ENCODE measurements around the gene C12orf50. TPM values are rescaled to one million over a fixed set of nuclear protein-coding genes. Genes with fewer than 3 reads are reported as not detected.

Gene C12orf50
- total and polyA plus RNA-seq, 10 of the 15 experiments (the other 5 are each of a cell fraction or from before 2014, with no cell fraction given), result 0.03 to 0.06 TPM; not detected in 8

DNA sequence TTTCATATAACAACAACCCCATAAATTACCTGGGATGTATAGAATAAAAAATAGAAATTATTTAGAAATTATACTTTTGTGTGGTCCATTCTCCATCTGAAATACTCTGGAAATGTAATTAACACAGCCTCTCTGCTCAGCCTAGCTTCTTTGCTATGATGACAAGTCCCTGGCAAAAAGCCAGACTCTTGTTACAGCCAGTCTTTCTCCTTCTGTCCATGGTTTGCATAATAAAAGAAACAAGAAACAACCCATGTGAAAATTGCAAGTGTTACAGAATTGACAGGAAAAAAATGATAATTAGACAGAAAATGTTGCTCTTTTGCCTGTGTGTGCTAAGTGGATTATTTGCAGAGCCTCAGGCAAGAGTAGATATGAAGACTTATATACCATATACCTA, 61.3 kb downstream of the C12orf50 start:
- H3K9ac ChIP-seq (ENCODE audit: control insufficient read depth, insufficient read depth, low read length), result no peak overlapping the region
- no TSS peak for BruUV-seq (replicated peaks)
- H3K4me1 ChIP-seq (ENCODE audit: control insufficient read depth, insufficient read depth, low read length), result no peaks in the 10 kb centered on the region
- in situ Hi-C loops (cut with MboI) (no loop called here), intact Hi-C loops (cut with micrococcal nuclease; ENCODE audit: unreplicated experiment) (no loop called here)
- FAIRE-seq (no peak), ATAC-seq (no peak), DNase-seq (ENCODE audit: low read depth, low spot score) (no peak)
- ChIA-PET RAD21 (ENCODE audit: unreplicated experiment) (no interaction called here), CTCF (no interaction called here), SMC1A (ENCODE audit: uncharacterized antibody, unreplicated experiment) (no interaction called here), POLR2A (no interaction called here)
- H3K79me2 ChIP-seq (ENCODE audit: control insufficient read depth, insufficient read depth, low read length), result no peaks in the 10 kb centered on the region
- H4K20me1 ChIP-seq (ENCODE audit: control insufficient read depth, insufficient read depth), result no peaks in the 10 kb centered on the region
- no peaks in the 10 kb centered on the region for H3K36me3 ChIP-seq (ENCODE audit: control insufficient read depth in 2 of 2, insufficient read depth in 2 of 2, low read length in 1 of 2)
- no peaks in the 10 kb centered on the region for H3K9me3 ChIP-seq (replicated peaks; ENCODE audit: control insufficient read depth, insufficient read depth, low read length)
- no peaks in the 10 kb centered on the region for H3K27me3 ChIP-seq (replicated peaks in 1 of 2; ENCODE audit: control insufficient read depth in 2 of 2, insufficient read depth in 2 of 2, low read length in 1 of 2)
- H3K4me3 ChIP-seq, result no peak overlapping the region
- H2AFZ ChIP-seq (ENCODE audit: control insufficient read depth, low read depth, low read length), result no peak overlapping the region
- TF ChIP-seq BHLHE40 (IDR thresholded peaks at IDR 0.05; ENCODE audit: borderline replicate concordance in 1 of 2, low read depth in 2 of 2, low read length in 1 of 2) (no peak), CREM (IDR thresholded peaks at IDR 0.05; ENCODE audit: low read depth) (no peak), MYB (IDR thresholded peaks at IDR 0.05; ENCODE audit: borderline replicate concordance, low read depth, low read length) (no peak), NR2F1 (conservative IDR thresholded peaks at IDR 0.05) (no peak), FOXM1 (IDR thresholded peaks at IDR 0.05; ENCODE audit: low read depth, low read length) (no peak), USF2 (IDR thresholded peaks at IDR 0.05; ENCODE audit: borderline replicate concordance, low read depth, low read length) (no peak), LARP7 (IDR thresholded peaks at IDR 0.05) (no peak), DPF2 (IDR thresholded peaks at IDR 0.05) (no peak), IRF5 (IDR thresholded peaks at IDR 0.05; ENCODE audit: borderline replicate concordance) (no peak), PRDM15 (CRISPR knock-in tag; IDR thresholded peaks at IDR 0.05) (no peak), SIN3A (IDR thresholded peaks at IDR 0.05; ENCODE audit: low read depth, low read length) (no peak)
- TF ChIP-seq, protein P1, sequence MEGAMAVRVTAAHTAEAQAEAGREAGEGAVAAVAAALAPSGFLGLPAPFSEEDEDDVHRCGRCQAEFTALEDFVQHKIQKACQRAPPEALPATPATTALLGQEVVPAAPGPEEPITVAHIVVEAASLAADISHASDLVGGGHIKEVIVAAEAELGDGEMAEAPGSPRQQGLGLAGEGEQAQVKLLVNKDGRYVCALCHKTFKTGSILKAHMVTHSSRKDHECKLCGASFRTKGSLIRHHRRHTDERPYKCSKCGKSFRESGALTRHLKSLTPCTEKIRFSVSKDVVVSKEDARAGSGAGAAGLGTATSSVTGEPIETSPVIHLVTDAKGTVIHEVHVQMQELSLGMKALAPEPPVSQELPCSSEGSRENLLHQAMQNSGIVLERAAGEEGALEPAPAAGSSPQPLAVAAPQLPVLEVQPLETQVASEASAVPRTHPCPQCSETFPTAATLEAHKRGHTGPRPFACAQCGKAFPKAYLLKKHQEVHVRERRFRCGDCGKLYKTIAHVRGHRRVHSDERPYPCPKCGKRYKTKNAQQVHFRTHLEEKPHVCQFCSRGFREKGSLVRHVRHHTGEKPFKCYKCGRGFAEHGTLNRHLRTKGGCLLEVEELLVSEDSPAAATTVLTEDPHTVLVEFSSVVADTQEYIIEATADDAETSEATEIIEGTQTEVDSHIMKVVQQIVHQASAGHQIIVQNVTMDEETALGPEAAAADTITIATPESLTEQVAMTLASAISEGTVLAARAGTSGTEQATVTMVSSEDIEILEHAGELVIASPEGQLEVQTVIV (IDR thresholded peaks at IDR 0.05; ENCODE audit: borderline replicate concordance, partially characterized antibody), result no peak
- no peak overlapping the region for H3K27ac ChIP-seq (ENCODE audit: control insufficient read depth, insufficient read depth)
- no peak overlapping the region for H3K4me2 ChIP-seq (ENCODE audit: control insufficient read depth, insufficient read depth)
